Measurements from ENCODE around the gene PPBP. TPM values are rescaled to one million over a fixed set of nuclear protein-coding genes. Genes with fewer than 3 reads are reported as not detected.
"Not testable (repeated sequence)": the region's sequence is repeated elsewhere in the genome, so short reads cannot be mapped to it uniquely, and the experiment has no call there.

Gene PPBP
- total RNA-seq, 3 donors from 2014 or later, result 1.3 to 2.0 (median 1.3) TPM

GRCh38 chr4:73952352-73952751, 35.6 kb downstream of the PPBP start:
- H3K27me3 ChIP-seq, result no peaks in the 10 kb centered on the region
- no peak for TF ChIP-seq CTCF (IDR thresholded peaks at IDR 0.05)
- peaks cover 4 to 5% of the 10 kb centered on the region in 2 donors for H3K9me3 ChIP-seq
- H3K27ac ChIP-seq, result no peak overlapping the region
- no peak for DNase-seq (ENCODE audit: low spot score in 2 of 2)
- H3K4me1 ChIP-seq, result no peaks in the 10 kb centered on the region
- intact Hi-C loops (cut with DNase I; ENCODE audit: low total_unique reads), result no loop called here
- no peak overlapping the region for H3K4me3 ChIP-seq
- no peaks in the 10 kb centered on the region for H3K36me3 ChIP-seq

- H3K4me1 ChIP-seq; H3K9me3 ChIP-seq; H3K27ac ChIP-seq; H3K4me3 ChIP-seq; DNase-seq (ENCODE audit: low spot score in 2 of 2); H3K27me3 ChIP-seq; intact Hi-C loops (cut with DNase I; ENCODE audit: low total_unique reads); H3K36me3 ChIP-seq: not testable (repeated sequence)
Measured at GRCh38 chr4:73950376-73950920, 37.5 kb downstream of the PPBP start.

GRCh38 chr4:73948990-73949706, 38.8 kb downstream of the PPBP start:
- DNase-seq (ENCODE audit: low spot score in 2 of 2), result no peak
- no peak overlapping the region for H3K4me3 ChIP-seq
- H3K27me3 ChIP-seq, result peaks cover 0 to 6% of the 10 kb centered on the region in 2 donors
- TF ChIP-seq POLR2AphosphoS5 (IDR thresholded peaks at IDR 0.05) (no peak), POLR2A (IDR thresholded peaks at IDR 0.05) (no peak), CTCF (IDR thresholded peaks at IDR 0.05) (no peak)
- H3K36me3 ChIP-seq, result no peaks in the 10 kb centered on the region
- intact Hi-C loops (cut with DNase I; ENCODE audit: low total_unique reads), result no loop called here
- H3K9me3 ChIP-seq, result no peaks in the 10 kb centered on the region
- H3K4me1 ChIP-seq, result no peaks in the 10 kb centered on the region
- no peak overlapping the region for H3K27ac ChIP-seq

- no peak for DNase-seq (ENCODE audit: low spot score in 2 of 2)
- TF ChIP-seq POLR2AphosphoS5 (IDR thresholded peaks at IDR 0.05), result no peak
- no peak for TF ChIP-seq POLR2A (IDR thresholded peaks at IDR 0.05)
- TF ChIP-seq CTCF (IDR thresholded peaks at IDR 0.05), result no peak
- H3K27ac ChIP-seq, result no peak overlapping the region
- intact Hi-C loops (cut with DNase I; ENCODE audit: low total_unique reads), result no loop called here
- H3K4me1 ChIP-seq, result no peaks in the 10 kb centered on the region
- H3K9me3 ChIP-seq, result no peaks in the 10 kb centered on the region
- H3K4me3 ChIP-seq, result no peak overlapping the region
- H3K36me3 ChIP-seq, result no peaks in the 10 kb centered on the region
- peaks cover 0 to 12% of the 10 kb centered on the region in 2 donors for H3K27me3 ChIP-seq
Measured at GRCh38 chr4:73948291-73948690, 39.7 kb downstream of the PPBP start.

- no peak overlapping the region for H3K27ac ChIP-seq
- H3K27me3 ChIP-seq, result peaks cover 0 to 12% of the 10 kb centered on the region in 2 donors
- H3K9me3 ChIP-seq, result no peaks in the 10 kb centered on the region
- intact Hi-C loops (cut with DNase I; ENCODE audit: low total_unique reads), result no loop called here
- no peak for DNase-seq (ENCODE audit: low spot score in 2 of 2)
- no peak overlapping the region for H3K4me3 ChIP-seq
- H3K36me3 ChIP-seq, result no peaks in the 10 kb centered on the region
- TF ChIP-seq POLR2A (IDR thresholded peaks at IDR 0.05) (no peak), CTCF (IDR thresholded peaks at IDR 0.05) (no peak), POLR2AphosphoS5 (IDR thresholded peaks at IDR 0.05) (no peak)
- H3K4me1 ChIP-seq, result no peaks in the 10 kb centered on the region
Measured at GRCh38 chr4:73947239-73947985, 40.6 kb downstream of the PPBP start.
